Stimulated activated CD4-positive, alpha-beta T cell treated with anti-CD3 and anti-CD28 coated beads, Interleukin-1b, Interleukin-23, amount 100 ng/mL, for 48 hours (primary cell): ENCODE measurements around the gene IMMP2L.
"Not testable (repeated sequence)": the region's sequence is repeated elsewhere in the genome, so short reads cannot be mapped to it uniquely, and the experiment has no call there.

ENCODE experiments used
- DNase-seq: peaks from one replicate; pipeline ENCODE4 v3.0.0-alpha.2; 2020

IMMP2L gene

GRCh38 chr7:111091593-111092358 lies 470.5 kb downstream of the IMMP2L start:
- DNase-seq: no peak

GRCh38 chr7:111090846-111091245 lies 471.4 kb downstream of the IMMP2L start, which contains the start of gene LRRN3:
LRRN3 (plus strand) TSS chr7:111091127; CDS start chr7:111122773, 31,646 bp downstream.
- peak; percentile 50 for DNase-seq

GRCh38 chr7:111089822-111090426 lies 472.4 kb downstream of the IMMP2L start:
- DNase-seq: no peak

- DNase-seq: no peak
Observed at GRCh38 chr7:111088328-111088727, 474.0 kb downstream of the IMMP2L start.

- DNase-seq: no peak
Observed at GRCh38 chr7:111086532-111086931, 475.8 kb downstream of the IMMP2L start.

GRCh38 chr7:111085356-111085755 lies 476.9 kb downstream of the IMMP2L start:
- no peak for DNase-seq

- peak; percentile 56 for DNase-seq
Observed at GRCh38 chr7:111083413-111083812, 478.9 kb downstream of the IMMP2L start.

GRCh38 chr7:111082351-111082750 lies 479.9 kb downstream of the IMMP2L start:
- no peak for DNase-seq

GRCh38 chr7:111081546-111082267 lies 480.6 kb downstream of the IMMP2L start:
- DNase-seq: no peak

- DNase-seq: no peak
Observed at GRCh38 chr7:111080495-111081105, 481.7 kb downstream of the IMMP2L start.

- DNase-seq: no peak
Observed at GRCh38 chr7:111077001-111077400, 485.3 kb downstream of the IMMP2L start.

- DNase-seq: peak; percentile 40
Observed at GRCh38 chr7:111076205-111076604, 486.1 kb downstream of the IMMP2L start.

GRCh38 chr7:111075498-111075897 lies 486.8 kb downstream of the IMMP2L start:
- no peak for DNase-seq

- DNase-seq: no peak
Observed at GRCh38 chr7:111074748-111075146, 487.5 kb downstream of the IMMP2L start.

- no peak for DNase-seq
Observed at GRCh38 chr7:111074071-111074747, 488.1 kb downstream of the IMMP2L start.

- not testable (repeated sequence) for DNase-seq
Observed at GRCh38 chr7:111072658-111073057, 489.6 kb downstream of the IMMP2L start.

- DNase-seq: no peak
Observed at GRCh38 chr7:111071556-111071955, 490.7 kb downstream of the IMMP2L start.

GRCh38 chr7:111068618-111069017 lies 493.7 kb downstream of the IMMP2L start:
- DNase-seq: no peak

GRCh38 chr7:111067682-111068081 lies 494.6 kb downstream of the IMMP2L start:
- DNase-seq: no peak

GRCh38 chr7:111067251-111067650 lies 495.0 kb downstream of the IMMP2L start:
- DNase-seq: no peak

GRCh38 chr7:111063166-111063565 lies 499.1 kb downstream of the IMMP2L start:
- DNase-seq: no peak

- no peak for DNase-seq
Observed at GRCh38 chr7:111059833-111060232, 502.5 kb downstream of the IMMP2L start.

- no peak for DNase-seq
Observed at GRCh38 chr7:111057066-111057465, 505.2 kb downstream of the IMMP2L start.
